Tibial nerve (tissue), 3 donors: ENCODE data around the gene SFT2D3.

Source experiments
- POLR2A ChIP-seq, 2 donors: fragments of 450-650 bp; IDR thresholded peaks; one replicate each; pipeline ENCODE4 v1.6.1; 2017; ENCODE audit warnings: antibody characterized with exemption in 2 of 2, mild to moderate bottlenecking in 2 of 2, moderate library complexity in 2 of 2
- TF ChIP-seq, protein P1 (sequence below), 5 experiments: fragments of 200-600 bp in 3 of 5; fragments of 450-650 bp in 2 of 5; sonication (generic) in 3 of 5; IDR thresholded peaks; one replicate each; pipeline ENCODE4 v1.5.1; 2016 to 2019; ENCODE audit warnings: antibody characterized with exemption in 5 of 5, mild to moderate bottlenecking in 3 of 5, moderate library complexity in 2 of 5

DNA sequence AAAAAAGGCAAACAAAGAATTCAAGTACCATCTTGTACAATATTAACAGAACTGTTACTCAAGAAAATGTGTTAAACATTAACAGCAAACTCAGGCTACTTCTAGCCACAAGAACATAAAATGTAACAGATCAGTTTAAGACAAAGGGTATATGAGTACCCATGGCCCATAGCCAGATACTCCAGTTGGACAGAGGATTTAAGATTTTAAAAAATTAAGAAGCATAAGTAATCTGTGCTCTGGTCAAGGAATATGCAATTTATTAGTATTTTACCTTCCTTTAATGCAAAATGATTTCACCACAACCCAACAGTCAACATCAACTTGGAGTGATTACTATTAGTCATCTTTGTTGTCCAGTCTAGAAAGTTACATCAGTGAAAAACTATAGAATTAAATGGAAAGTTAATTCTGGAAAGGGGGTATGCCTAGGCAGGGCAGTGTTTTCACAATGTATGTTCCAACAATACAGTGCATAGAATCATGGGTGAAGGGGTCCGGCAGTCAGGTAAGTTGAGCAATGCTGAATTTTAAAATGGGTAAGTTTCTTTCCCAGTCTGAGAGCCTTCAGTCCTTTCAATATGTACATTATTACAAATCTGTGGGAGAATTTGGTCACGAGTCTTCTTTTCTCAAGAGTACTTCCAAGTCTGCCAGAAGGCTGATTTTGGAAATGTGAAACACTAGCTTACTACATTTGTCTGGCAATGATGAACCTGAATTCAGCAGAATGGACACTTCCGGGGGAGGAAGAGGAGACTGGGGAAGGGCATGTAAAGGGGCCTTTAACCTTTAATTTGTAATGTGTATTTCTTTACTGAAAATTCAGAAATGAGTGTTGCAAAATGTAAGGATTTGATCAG lies 34.5 kb downstream of the SFT2D3 start:
- TF ChIP-seq, protein P1, sequence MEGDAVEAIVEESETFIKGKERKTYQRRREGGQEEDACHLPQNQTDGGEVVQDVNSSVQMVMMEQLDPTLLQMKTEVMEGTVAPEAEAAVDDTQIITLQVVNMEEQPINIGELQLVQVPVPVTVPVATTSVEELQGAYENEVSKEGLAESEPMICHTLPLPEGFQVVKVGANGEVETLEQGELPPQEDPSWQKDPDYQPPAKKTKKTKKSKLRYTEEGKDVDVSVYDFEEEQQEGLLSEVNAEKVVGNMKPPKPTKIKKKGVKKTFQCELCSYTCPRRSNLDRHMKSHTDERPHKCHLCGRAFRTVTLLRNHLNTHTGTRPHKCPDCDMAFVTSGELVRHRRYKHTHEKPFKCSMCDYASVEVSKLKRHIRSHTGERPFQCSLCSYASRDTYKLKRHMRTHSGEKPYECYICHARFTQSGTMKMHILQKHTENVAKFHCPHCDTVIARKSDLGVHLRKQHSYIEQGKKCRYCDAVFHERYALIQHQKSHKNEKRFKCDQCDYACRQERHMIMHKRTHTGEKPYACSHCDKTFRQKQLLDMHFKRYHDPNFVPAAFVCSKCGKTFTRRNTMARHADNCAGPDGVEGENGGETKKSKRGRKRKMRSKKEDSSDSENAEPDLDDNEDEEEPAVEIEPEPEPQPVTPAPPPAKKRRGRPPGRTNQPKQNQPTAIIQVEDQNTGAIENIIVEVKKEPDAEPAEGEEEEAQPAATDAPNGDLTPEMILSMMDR (IDR thresholded peaks at IDR 0.05) = no peak
- no peak for TF ChIP-seq POLR2A (IDR thresholded peaks at IDR 0.05)
